Coronary artery (tissue), 2 donors: ENCODE results near the gene TSPYL4.

Experiments used
- DNase-seq: peaks from one replicate; pipeline ENCODE4 v3.0.0-alpha.2; 2017; ENCODE audit warnings: low spot score
- H3K27ac ChIP-seq, 2 donors: fragments of 200-600 bp; sonication (generic); one replicate each; pipeline ENCODE4 v1.5.1; 2016 to 2019
- H3K4me3 ChIP-seq: fragments of 200-600 bp; sonication (generic); 2 replicates; pipeline ENCODE4 v1.5.1; 2016; ENCODE audit warnings: mild to moderate bottlenecking, moderate library complexity
- CTCF ChIP-seq: fragments of 200-600 bp; sonication (generic); IDR thresholded peaks from one replicate; pipeline ENCODE4 v1.5.1; 2019; ENCODE audit warnings: antibody characterized with exemption

Gene TSPYL4

GRCh38 chr6:116218172-116218633 lies 35.7 kb downstream of the TSPYL4 start:
- no peak overlapping the region for H3K4me3 ChIP-seq
- TF ChIP-seq CTCF = no peak
- DNase-seq = no peak

GRCh38 chr6:116217069-116217468 lies 36.8 kb downstream of the TSPYL4 start:
- H3K4me3 ChIP-seq = no peak overlapping the region
- peak; percentile 35 for TF ChIP-seq CTCF
- no peak overlapping the region for H3K27ac ChIP-seq
- no peak for DNase-seq

More at GRCh38 chr6:116218172-116218633, 35.7 kb downstream of the TSPYL4 start:
- H3K27ac ChIP-seq = no peak overlapping the region

- TF ChIP-seq CTCF = no peak
- no peak overlapping the region for H3K27ac ChIP-seq
Measured at GRCh38 chr6:116215414-116215813, 38.5 kb downstream of the TSPYL4 start.

GRCh38 chr6:116214681-116215080 lies 39.2 kb downstream of the TSPYL4 start:
- DNase-seq = no peak
- Histone ChIP-seq H3K4me3 (no peak overlapping the region), H3K27ac (no peak overlapping the region)
- TF ChIP-seq CTCF = no peak

More at GRCh38 chr6:116215414-116215813, 38.5 kb downstream of the TSPYL4 start:
- DNase-seq = no peak
- H3K4me3 ChIP-seq = no peak overlapping the region

- no peak for TF ChIP-seq CTCF
- H3K4me3 ChIP-seq = no peak overlapping the region
- DNase-seq = no peak
- no peak overlapping the region for H3K27ac ChIP-seq
Measured at GRCh38 chr6:116210750-116211425, 43.0 kb downstream of the TSPYL4 start.

- Histone ChIP-seq H3K27ac (no peak overlapping the region), H3K4me3 (no peak overlapping the region)
- TF ChIP-seq CTCF = no peak
- DNase-seq = no peak
Measured at GRCh38 chr6:116210316-116210715, 43.6 kb downstream of the TSPYL4 start.
